COLO829 (cell line): ENCODE measurements around the gene MT1B.
"Not testable (repeated sequence)": the region's sequence is repeated elsewhere in the genome, so short reads cannot be mapped to it uniquely, and the experiment has no call there.

Experiments
- DNase-seq: peaks from one replicate; pipeline ENCODE4 v3.0.0; 2012; ENCODE audit warnings: low spot score

The MT1B gene

DNA sequence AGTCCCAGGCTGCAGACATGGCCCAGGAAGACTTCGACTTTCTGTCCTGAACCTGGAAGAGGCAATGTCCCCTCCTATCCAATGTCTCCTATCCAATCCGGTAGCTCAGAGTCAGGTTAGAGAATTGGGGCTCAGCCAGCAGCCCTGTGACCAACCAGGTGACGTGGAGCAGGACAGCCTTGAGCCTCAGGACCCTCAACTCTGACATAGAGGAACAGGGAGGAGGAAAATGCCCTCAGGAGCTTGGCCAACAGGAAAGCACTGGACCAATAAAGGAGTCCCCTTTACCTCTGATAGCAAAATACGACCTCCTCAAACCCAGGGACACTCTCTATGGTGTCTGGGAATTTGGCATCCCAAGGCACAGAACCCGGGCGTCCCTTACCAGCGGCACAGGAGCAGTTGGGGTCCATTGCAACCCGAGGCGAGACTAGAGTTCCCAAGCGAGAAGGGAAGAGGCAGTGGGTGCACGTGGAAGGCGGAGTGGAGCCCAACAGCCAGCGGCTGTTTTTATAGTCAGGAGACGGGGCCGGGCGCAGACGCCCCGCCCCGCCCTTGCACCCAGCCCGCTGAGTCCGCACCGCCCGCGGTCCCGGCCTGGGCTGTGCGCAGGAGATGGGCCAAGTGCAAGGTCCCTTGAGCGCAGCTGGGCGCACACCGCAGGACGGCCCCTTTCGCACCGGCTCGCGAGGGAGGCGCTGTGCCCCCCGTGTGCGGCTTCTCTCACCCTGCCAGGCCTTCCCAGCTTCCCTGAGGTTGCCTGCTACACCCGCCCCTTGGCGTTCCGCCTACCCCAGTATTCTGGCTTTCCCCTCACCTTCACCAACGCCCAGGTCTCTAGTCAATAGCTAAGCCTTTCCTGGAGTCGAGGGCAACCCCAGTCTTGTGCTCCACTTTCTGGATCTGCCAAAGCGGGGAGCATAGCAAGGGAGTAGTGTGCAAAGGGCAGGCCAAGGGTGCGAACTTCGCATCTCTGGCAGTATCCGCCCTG, 16.2 kb downstream of the MT1B start, which contains the start of gene MT1G:
Gene MT1G (minus strand): TSS at position 485 of the 991 bp plus-strand sequence. CDS start 72 bp downstream, at position 413.
- no peak for DNase-seq

DNA sequence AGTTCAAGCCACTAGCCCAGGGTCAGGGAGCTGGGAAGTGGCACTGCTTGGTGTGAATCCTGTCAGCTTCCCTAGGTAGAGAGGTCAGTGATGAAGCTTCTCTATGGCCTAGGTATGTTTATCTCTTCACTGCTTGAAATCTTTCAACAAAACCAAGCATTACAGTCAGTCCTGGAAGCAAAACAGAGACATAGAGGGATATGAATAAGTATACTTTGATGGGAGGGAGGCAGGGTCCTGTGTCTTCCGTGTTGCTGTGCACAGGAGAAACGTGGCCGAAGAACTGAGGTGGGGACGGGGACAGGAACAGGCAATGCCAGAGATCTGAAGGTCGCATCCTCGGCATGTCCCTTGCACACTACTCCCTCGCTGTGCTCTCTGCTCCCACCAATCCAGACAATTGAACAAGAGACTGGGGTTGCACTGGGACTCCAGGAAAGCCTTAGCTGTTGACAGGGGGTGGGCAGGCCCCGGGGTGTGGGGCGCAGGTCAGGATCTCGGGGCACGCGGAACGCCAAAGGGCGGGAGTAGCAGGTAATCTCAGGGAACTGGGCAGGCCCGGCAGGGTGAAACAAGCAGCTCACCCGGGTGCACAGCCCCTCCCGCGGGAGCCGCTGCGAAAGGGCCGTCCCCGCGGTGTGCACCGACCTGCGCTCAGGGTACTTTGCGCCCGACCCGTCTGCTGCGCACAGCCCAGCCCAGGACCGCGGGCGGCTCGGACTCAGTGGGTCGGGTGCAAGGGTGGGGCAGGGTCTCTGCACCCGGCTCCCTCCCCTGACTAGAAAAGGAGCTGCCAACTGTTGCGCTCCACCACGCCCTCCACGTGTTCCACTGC, 17.5 kb downstream of the MT1B start, which contains the start of gene MT1H:
Gene MT1H (plus strand): TSS at position 810 of the 835 bp plus-strand sequence. CDS start 71 bp downstream, outside the sequence.
- DNase-seq: no peak

GRCh38 chr16:56669840-56670619, 18.3 kb downstream of the MT1B start:
- DNase-seq: no peak

DNA sequence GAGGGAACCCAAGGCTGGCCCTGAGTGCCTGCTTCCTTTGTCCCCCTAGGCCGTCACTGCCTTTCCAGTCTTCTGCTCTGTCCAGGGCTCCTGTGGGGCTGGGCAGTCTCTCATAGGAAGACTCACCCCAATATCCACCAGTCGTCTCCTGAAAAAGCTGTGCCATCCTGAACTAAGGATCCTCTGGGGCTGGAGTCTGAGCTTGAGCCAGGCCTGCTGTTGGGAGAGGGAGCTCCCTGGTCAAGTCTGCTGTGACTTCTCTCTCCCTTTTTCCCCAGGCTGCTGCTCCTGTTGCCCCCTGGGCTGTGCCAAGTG, 18.9 kb downstream of the MT1B start:
- no peak for DNase-seq

- DNase-seq: not testable (repeated sequence)
Observed at GRCh38 chr16:56671691-56672090, 20.0 kb downstream of the MT1B start.

DNA sequence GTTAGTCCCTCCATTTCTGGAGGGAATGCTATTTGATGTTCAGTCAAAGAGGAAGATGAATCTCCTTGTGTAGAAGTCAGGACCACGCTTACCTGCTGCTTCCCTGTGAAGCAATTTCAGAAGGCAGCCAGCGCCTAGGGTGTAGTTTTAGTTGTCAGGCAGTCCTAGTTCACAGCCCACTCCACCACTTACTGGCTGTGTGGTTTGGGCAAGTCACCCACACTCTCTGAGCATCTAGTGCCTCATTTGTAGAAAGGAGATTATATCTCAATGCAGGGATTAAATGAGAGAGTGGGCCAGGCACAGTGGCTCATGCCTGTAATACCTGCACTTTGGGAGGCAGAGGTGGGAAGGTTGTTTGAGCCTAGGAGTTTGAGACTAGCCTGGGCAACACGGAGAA, 20.5 kb downstream of the MT1B start:
- DNase-seq: not testable (repeated sequence)

DNA sequence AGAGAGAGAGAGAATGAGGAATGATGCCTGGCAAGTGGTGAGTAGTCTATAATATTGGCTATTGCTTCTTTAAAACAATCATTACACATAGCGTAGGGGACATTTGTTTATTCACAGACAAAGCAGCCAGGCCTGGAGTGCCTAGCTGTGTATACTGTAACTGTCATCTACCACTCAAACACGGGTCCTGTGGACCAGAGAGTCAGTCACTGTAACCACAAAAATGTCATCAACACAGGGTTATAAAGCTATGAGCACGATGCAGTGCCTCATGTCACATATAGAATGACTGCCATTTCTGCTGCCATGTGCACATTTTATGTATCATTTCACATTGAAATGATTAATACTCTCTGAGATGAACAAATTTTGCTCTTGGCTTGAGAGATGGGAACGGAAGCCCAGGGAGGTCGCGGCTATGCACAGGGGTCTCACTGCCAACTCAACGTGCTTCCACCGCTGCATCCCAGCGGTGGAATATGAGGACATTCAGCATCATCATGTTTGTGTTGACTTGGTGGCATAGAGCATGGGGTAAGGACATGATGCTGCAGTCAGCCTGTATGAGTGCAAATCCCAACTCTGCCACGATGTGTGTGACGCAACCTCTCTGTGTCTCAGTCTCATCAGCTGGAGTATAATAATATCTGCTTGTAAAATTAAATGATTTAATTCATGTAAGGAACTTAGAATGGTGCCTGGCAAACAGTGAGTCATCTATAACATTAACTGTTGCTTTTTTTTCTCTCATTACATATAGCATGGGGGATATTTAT, 21.3 kb downstream of the MT1B start:
- no peak for DNase-seq

DNA sequence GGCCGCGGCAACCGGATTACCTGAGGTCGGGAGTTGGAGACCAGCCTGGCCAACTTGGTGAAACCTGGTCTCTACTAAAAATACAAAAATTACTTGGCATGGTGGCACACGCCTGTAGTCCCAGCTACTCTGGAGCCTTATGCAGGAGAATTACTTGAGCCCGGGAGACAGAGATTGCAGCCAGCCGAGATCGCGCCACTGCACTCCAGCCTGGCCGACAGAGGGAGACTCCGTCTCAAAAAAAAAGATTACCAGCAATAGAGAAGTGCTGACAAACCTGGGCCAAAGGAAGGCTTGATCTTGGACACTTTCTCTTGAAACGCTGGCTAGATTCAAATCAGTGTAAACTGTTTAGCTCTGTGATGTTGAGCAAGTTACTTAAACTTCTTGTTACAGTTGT, 22.2 kb downstream of the MT1B start:
- DNase-seq: no peak

GRCh38 chr16:56674570-56674969, 22.9 kb downstream of the MT1B start:
- not testable (repeated sequence) for DNase-seq

- no peak for DNase-seq
Observed at GRCh38 chr16:56675685-56676210, 24.1 kb downstream of the MT1B start.

DNA sequence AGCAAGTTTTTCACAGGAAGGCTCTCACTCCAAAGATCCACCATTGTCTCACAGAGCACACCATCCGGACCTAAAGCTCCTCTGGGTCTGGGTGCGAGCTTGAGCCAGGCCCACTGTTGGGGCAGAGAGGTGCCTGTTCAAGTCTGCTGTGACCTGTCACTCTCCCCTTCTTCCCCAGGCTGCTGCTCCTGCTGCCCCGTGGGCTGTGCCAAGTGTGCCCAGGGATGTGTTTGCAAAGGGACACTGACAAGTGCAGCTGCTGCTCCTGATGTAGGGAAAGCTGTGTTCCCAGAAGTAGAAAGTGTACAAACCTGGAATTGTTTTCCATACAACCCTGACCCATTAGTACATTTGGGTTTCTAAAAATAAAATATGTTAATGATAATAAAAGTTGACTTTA, 25.8 kb downstream of the MT1B start:
- DNase-seq: no peak

GRCh38 chr16:56679078-56679730, 27.5 kb downstream of the MT1B start:
- DNase-seq: no peak

DNA sequence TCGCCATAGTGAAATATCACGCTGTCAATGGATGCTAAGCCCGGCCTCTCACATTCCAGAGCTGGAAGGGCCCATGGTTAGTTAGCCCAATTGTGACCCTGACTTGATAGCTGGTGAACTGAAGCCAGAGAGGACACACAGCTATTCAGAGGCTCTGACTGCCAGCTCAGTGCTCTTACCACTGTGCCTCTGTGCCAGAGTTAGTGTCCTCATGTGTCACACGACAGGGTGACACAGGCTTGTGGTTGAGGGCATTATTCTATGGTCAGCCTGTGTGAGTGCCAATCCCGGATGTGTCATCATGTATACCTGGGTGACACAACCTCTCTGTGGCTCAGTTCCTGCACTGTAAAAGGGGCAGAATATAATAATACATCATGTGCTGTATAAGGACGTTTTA, 28.1 kb downstream of the MT1B start:
- DNase-seq: no peak

DNA sequence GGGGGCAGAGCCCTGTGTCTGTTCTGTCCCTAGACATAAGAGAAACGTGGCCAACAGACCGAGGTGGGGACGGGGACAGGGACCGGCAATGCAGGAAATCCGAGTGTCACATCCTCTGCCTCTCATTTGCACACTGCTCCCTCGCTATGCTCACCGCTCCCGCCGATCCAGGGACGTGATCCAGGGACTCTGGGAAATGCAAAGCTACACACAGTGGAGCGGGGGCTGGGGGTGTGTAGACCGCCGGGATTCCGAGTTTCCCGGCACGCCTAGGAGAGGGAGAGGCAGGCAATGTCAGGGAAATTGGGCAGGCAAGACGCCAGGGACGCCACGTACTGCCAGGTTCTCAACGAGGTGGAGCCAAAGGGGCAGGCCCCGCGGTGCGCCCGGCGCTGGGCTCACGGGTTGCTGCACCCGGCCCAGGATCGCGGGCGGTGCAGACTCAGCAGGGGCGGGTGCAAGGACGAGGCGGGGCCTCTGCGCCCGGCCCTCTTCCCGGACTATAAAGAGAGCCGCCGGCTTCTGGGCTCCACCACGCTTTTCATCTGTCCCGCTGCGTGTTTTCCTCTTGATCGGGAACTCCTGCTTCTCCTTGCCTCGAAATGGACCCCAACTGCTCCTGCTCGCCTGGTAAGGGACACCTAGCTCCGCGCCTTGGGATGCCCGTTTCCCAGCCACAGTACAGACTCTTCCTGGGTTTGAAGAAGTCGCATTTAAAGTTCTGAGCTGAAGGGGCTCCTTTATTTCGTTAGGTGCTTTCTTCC, 30.4 kb downstream of the MT1B start, which contains the start of gene MT1X:
Gene MT1X (plus strand): TSS at position 532 of the 764 bp plus-strand sequence. CDS start 71 bp downstream, at position 603.
- DNase-seq: peak; percentile 42

GRCh38 chr16:56682703-56683397, 31.2 kb downstream of the MT1B start:
- no peak for DNase-seq

- DNase-seq: no peak
Observed at GRCh38 chr16:56683424-56684172, 31.9 kb downstream of the MT1B start.

DNA sequence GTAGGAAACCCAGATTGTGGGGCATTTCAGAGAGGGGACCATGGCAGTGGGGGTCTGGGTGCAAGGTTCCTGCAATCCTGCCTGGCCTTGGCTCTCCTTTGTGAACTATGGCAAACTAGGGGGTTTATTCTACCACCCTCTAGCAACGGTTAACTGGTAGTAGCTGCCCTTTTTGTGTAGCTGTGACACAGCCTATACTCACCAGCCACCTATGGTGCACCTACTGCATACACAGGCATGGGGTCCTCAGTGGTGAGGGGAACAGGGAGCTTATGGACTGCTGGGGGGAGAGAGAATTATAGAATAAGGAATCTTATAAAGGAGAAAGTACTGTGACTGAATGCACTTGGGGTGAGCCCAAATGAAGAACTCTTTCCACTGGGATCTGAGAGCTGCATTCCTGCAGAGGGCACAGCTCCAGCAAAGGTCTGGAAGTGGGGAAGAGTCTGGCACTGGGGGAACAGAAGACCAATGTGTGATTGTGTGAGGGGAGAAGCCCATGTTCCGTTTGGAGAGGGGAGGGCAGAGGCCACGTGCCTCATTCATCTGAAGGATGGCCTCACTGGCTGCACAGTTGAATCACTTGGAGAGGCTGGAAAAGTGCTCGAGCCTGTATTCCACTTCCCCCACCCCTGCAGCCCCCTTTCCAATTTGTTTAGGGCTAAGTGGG, 32.7 kb downstream of the MT1B start:
- DNase-seq: no peak
